ENCODE data around the gene HEPN1.
A peak's percentile ranks its signal among the peaks of the same experiment; 100 is the strongest.

Gene HEPN1

DNA sequence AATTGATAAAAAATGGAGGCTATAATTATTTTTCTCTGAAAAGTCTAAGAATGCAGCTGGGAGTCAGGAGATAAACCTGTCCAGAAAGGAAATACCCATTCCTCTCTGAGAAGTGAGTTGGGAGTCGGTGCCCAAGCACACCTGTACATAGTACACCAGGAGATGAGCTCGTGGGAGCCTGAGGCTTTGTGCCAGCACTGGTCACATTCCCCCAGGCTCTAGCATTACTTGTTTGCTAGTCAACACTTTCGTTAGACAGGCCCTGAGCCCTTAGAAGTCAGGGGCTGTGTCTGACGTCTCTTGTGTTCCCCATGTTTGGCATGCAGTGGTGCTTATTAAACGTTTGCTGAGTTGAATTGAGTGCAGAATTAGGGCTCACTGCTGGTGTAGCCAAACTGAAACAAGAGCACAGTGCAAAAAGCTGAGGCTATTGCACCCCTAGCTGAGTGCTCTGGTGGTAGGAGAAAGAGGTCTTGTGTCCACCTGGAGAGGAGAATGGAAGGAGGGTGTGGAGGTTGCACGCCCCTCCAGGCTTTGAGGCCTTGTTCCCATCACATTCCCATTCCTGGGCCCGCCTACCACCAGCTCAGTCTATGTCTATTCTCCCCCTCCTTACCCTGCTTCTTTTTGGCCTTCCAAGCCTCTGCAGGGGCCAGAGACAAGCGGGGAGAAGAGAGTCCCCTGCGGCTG is 28.2 kb upstream of the HEPN1 start:
- DNase-seq (ENCODE audit: extremely low read depth, low read depth): no peak
- TF ChIP-seq, protein P1, sequence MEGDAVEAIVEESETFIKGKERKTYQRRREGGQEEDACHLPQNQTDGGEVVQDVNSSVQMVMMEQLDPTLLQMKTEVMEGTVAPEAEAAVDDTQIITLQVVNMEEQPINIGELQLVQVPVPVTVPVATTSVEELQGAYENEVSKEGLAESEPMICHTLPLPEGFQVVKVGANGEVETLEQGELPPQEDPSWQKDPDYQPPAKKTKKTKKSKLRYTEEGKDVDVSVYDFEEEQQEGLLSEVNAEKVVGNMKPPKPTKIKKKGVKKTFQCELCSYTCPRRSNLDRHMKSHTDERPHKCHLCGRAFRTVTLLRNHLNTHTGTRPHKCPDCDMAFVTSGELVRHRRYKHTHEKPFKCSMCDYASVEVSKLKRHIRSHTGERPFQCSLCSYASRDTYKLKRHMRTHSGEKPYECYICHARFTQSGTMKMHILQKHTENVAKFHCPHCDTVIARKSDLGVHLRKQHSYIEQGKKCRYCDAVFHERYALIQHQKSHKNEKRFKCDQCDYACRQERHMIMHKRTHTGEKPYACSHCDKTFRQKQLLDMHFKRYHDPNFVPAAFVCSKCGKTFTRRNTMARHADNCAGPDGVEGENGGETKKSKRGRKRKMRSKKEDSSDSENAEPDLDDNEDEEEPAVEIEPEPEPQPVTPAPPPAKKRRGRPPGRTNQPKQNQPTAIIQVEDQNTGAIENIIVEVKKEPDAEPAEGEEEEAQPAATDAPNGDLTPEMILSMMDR (IDR thresholded peaks at IDR 0.05; ENCODE audit: low read depth, low read length, missing control alignments): no peak
- no peak overlapping the region for H3K4me3 ChIP-seq (replicated peaks; ENCODE audit: low read depth, low read length)

DNA sequence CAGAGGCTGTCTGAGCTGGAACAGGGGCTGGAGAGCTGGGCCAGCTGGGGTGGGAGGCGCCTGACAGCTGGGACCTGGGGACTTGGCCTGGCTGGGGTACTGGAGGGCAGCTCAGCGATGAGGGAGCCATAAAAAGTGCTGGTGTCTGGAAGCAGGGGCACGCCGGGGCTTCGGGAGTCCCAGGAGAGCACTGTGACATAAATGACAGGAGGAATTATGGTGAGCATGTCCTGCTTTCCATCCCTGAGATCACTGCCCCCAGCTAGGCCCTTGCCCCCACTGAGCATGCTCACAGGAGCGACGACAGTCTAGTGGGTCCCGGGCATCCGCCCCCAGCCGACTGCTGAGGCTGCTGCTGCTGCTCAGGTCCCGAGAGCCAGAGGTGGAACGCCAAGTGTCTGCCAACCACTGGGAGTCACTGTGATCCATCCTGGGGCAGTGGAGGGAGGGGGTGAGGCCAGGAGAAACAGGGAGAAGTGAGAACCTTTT is 27.6 kb upstream of the HEPN1 start:
- H3K4me3 ChIP-seq (replicated peaks; ENCODE audit: low read depth, low read length): no peak overlapping the region
- no peak for DNase-seq (ENCODE audit: extremely low read depth, low read depth)
- TF ChIP-seq, protein P1 (IDR thresholded peaks at IDR 0.05; ENCODE audit: low read depth, low read length, missing control alignments): peak; percentile 14

DNA sequence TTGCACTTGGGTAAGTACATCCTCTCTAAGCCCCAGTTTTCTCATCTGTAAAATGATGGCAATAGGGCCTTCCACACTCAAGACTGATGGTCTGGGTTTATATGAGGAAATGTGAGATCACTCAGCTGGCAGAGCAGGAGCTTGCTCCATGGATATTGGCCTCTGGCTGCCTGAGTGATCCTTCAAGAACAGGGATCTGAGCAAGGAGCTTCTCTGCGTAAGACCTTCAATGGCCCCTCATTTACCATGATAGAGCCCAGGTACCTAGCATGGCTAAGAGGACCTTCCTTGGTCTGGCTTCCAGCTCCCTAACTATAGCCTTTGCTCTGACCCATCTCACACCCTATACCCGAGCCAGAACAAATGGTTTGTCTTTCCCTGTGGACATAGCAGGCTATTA is 26.9 kb upstream of the HEPN1 start:
- TF ChIP-seq, protein P1 (IDR thresholded peaks at IDR 0.05; ENCODE audit: low read depth, low read length, missing control alignments): no peak
- no peak overlapping the region for H3K4me3 ChIP-seq (replicated peaks; ENCODE audit: low read depth, low read length)
- no peak for DNase-seq (ENCODE audit: extremely low read depth, low read depth)

DNA sequence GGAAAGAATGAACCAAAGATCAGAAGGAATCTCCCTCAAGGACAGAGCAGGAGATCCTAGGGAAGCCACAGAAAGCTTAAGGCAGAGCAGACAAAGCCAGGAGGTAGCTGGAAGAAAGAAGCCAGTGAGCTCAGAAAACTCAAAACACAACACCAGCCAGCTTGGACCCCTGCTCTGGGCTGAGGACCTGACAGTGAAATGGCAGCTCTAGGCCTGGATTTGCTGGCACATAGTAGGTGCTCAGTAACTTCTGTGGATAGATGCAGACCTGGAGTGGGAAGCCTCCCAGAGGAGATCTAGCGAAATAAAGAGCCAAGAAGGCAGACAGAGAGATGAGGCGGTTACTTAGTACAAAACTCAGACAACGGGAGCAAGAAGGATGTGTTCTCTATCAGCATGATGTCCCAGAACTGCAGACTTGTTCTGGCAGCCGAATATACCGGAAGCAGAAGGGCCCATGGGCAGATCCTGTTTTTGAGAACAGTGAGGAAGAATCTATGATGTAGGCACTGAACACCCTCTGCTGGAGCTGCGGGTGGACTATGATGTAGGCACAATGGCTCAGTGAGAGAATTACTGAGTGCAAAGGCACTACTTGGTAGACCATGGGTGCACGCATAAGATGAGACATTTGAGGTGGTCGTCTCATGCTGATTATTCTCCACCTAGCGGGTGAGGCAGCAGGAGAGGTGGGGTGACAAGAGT is 26.1 kb upstream of the HEPN1 start:
- TF ChIP-seq, protein P1 (IDR thresholded peaks at IDR 0.05; ENCODE audit: low read depth, low read length, missing control alignments): no peak
- no peak for DNase-seq (ENCODE audit: extremely low read depth, low read depth)
- H3K4me3 ChIP-seq (replicated peaks; ENCODE audit: low read depth, low read length): no peak overlapping the region

DNA sequence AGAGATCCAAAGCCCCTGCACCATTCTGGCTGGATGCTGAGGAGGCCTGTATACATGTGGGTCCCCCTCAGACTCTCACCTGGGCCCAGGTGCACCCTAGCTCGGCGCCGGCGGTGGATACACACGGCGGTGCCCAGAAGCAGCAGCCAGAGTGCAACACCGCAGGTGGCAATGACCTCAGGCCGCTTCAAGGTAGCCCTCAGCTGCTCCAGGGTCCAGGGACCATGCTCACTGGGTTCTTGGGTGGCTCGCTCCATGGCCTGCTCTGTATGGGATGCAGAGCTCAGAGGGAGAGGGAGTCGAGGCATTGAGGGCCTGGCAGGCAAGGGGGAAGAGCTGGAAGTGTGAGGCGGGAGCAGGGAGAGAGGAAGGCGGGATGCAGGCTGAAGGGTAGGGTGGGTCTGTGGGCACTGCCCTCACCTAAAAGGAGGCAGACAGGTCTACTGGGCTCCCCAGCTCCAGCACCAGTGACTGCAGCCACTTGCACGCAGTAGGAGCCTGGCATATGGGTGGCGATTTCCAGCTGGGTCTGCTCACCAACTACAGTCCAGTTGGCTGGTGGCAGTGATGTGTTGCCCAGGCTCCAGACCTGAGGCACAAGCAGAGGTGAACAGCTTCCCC is 25.2 kb upstream of the HEPN1 start:
- TF ChIP-seq, protein P1 (IDR thresholded peaks at IDR 0.05; ENCODE audit: low read depth, low read length, missing control alignments): no peak
- no peak overlapping the region for H3K4me3 ChIP-seq (replicated peaks; ENCODE audit: low read depth, low read length)
- DNase-seq (ENCODE audit: extremely low read depth, low read depth): no peak

DNA sequence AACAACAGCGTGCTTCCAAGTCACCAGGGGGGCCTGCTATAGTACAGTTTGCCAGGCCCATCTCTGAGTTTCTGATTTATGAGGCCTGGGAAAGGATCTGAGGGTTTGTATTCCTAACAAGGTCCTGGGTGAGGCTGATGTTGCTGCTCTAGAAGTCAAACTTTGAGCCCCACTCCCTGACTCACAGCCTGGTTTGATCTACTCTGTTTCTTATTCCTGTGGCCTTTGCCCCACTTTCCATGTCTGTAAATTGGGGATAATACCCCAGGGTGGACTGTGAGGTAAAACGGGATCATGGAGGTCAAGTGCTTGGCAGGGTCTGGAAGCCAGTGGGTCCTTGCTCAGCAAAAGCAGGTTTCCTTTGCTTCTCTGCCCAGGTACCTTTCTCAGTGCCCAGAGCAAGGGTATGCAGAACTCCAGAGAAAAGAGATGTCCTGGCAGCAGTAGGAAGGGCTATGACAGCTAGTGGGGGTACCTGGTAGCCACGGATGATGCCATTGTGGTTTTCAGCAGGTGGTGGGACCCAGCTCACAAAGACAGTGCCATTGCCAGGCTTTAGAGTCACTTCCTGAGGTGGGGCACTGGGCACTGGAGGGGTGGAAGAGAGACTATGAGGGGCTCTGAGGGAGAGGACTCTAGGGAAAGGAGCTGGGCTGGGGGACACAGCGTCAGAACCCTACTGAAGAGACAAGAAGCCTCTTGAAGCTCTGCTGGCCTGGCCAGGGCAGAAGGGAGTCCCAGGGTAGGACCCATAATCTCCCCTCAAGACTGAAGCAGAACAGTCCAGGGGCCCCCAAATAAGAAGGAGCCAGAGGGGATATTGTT is 24.2 kb upstream of the HEPN1 start:
- no peak for DNase-seq (ENCODE audit: extremely low read depth, low read depth)
- no peak overlapping the region for H3K4me3 ChIP-seq (replicated peaks; ENCODE audit: low read depth, low read length)
- TF ChIP-seq, protein P1 (IDR thresholded peaks at IDR 0.05; ENCODE audit: low read depth, low read length, missing control alignments): no peak
